Chondrocyte (in vitro differentiated cells): ENCODE data around the gene TCP11L1. TPM values are rescaled to one million over a fixed set of nuclear protein-coding genes. Genes with fewer than 3 reads are reported as not detected.
A peak's percentile ranks its signal among the peaks of the same experiment; 100 is the strongest.
"Not testable (repeated sequence)": the region's sequence is repeated elsewhere in the genome, so short reads cannot be mapped to it uniquely, and the experiment has no call there.

Experiments
- DNase-seq: peaks from one replicate; pipeline ENCODE4 v3.0.0; 2021; ENCODE audit warnings: mixed read lengths, low spot score
- H3K27ac Mint-ChIP-seq: one replicate; pipeline ENCODE4 v1.8.0; 2021; ENCODE audit warnings: mild to moderate bottlenecking, moderate library complexity, mixed read lengths; ENCODE audit not compliant: unreplicated experiment
- H3K27me3 Mint-ChIP-seq: 2 replicates; pipeline ENCODE4 v1.8.0; 2021; ENCODE audit warnings: low read depth, mixed read lengths
- H3K36me3 Mint-ChIP-seq: 2 replicates; pipeline ENCODE4 v1.8.0; 2021; ENCODE audit warnings: low read depth, mixed read lengths
- H3K4me1 Mint-ChIP-seq: 2 replicates; pipeline ENCODE4 v1.8.0; 2021; ENCODE audit warnings: low read depth, mild to moderate bottlenecking, mixed read lengths
- H3K4me3 Mint-ChIP-seq: one replicate; pipeline ENCODE4 v1.8.0; 2021; ENCODE audit warnings: mild to moderate bottlenecking, moderate library complexity, mixed read lengths; ENCODE audit not compliant: unreplicated experiment
- H3K9me3 Mint-ChIP-seq: 2 replicates; pipeline ENCODE4 v1.8.0; 2021; ENCODE audit warnings: low read depth, mixed read lengths
- total RNA-seq: library from RNA; stranded (reverse); gene quantifications from 3 replicates; pipeline ENCODE4 v1.2.1, GENCODE V29; 2021
- TF ChIP-seq, protein P1 (sequence below): fragments of 200-600 bp; sonication (generic); IDR thresholded peaks from 2 replicates; pipeline ENCODE4 v1.5.0; 2021; ENCODE audit warnings: antibody characterized with exemption, mild to moderate bottlenecking, moderate library complexity

TCP11L1 gene
- total RNA-seq, 1 donor from 2014 or later, result 32.5 TPM

DNA sequence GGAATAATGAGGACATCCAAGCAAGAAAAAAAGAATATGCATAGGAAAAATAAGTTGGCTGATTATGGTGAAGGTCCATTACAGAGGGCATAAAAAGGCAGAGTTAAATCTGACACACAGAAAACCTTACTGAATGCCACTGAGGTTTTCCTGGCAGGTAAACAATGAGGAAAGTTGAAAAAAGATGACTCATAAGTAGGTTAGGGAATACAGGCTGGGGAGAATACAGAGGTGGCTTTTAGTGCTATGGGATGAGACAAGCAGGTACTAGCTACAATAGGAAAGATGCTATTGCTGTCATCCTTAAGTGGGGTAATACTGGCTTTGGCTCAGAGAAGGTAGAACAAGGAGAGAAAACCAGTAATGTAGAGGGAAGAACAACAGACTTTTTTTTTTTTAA is 77.2 kb downstream of the TCP11L1 start:
- H3K4me3 Mint-ChIP-seq, result no peak overlapping the region
- H3K27ac Mint-ChIP-seq, result peak overlapping the region; percentile 42
- TF ChIP-seq, protein P1, sequence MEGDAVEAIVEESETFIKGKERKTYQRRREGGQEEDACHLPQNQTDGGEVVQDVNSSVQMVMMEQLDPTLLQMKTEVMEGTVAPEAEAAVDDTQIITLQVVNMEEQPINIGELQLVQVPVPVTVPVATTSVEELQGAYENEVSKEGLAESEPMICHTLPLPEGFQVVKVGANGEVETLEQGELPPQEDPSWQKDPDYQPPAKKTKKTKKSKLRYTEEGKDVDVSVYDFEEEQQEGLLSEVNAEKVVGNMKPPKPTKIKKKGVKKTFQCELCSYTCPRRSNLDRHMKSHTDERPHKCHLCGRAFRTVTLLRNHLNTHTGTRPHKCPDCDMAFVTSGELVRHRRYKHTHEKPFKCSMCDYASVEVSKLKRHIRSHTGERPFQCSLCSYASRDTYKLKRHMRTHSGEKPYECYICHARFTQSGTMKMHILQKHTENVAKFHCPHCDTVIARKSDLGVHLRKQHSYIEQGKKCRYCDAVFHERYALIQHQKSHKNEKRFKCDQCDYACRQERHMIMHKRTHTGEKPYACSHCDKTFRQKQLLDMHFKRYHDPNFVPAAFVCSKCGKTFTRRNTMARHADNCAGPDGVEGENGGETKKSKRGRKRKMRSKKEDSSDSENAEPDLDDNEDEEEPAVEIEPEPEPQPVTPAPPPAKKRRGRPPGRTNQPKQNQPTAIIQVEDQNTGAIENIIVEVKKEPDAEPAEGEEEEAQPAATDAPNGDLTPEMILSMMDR, result no peak
- H3K9me3 Mint-ChIP-seq, result no peaks in the 10 kb centered on the region
- DNase-seq, result no peak
- H3K4me1 Mint-ChIP-seq, result no peaks in the 10 kb centered on the region
- H3K27me3 Mint-ChIP-seq, result no peaks in the 10 kb centered on the region
- H3K36me3 Mint-ChIP-seq, result no peaks in the 10 kb centered on the region

DNA sequence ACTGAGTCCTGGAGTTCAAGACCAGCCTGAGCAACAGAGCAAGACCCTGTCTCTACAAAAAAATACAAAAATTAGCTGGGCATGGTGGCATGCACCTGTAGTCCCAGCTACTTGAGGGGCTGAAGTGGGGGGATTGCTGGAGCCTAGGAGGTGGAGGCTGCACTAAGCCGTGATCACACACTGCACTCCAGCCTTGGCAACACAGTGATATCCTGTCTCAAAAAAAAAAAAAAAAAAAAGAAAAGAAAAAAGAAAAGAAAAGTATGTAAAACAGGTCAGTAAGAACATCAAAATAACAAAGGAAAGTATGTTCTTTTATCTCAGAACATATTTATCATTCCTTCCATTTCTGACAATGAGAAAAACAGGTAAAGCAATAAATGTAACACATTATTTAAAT is 83.3 kb downstream of the TCP11L1 start:
- H3K27ac Mint-ChIP-seq, H3K9me3 Mint-ChIP-seq, H3K4me1 Mint-ChIP-seq, H3K36me3 Mint-ChIP-seq, H3K4me3 Mint-ChIP-seq, H3K27me3 Mint-ChIP-seq, DNase-seq: not testable (repeated sequence)

Other genes with a start within 250 kb of the TCP11L1 start
- gene CCDC73, start 244.9 kb upstream of the TCP11L1 start, total RNA-seq, result not detected in 3 replicates
- gene PRRG4, start 209.6 kb upstream of the TCP11L1 start, total RNA-seq, result not detected in 3 replicates
- gene QSER1, start 146.8 kb upstream of the TCP11L1 start, total RNA-seq, result 19.9 to 24.2 TPM (median 21.3 TPM) in 3 replicates
- 4.1 to 5.0 TPM (median 4.7 TPM) in 3 replicates for gene DEPDC7, start 23.7 kb upstream of the TCP11L1 start, total RNA-seq
- 17.9 to 37.9 TPM (median 20.2 TPM) in 3 replicates for gene CSTF3, start 121.9 kb downstream of the TCP11L1 start, total RNA-seq
- gene HIPK3, start 217.8 kb downstream of the TCP11L1 start, total RNA-seq, result 77.6 to 83.0 TPM (median 80.1 TPM) in 3 replicates